SU-DHL-6 (cell line): ENCODE results near the gene COL6A3.

ENCODE experiments used
- H2AFZ ChIP-seq: fragments of 200-600 bp; sonication (generic); 2 replicates; pipeline ENCODE4 v1.6.1; 2014; ENCODE audit warnings: low read depth, mild to moderate bottlenecking, moderate library complexity, mixed read lengths, antibody characterized with exemption, low read length; ENCODE audit not compliant: severe bottlenecking
- H3F3A ChIP-seq: fragments of 200-600 bp; shearing (Covaris generic); 2 replicates; pipeline ENCODE4 v1.6.0; 2016; ENCODE audit warnings: antibody characterized with exemption, mild to moderate bottlenecking; ENCODE audit not compliant: insufficient read depth
- H3K27ac ChIP-seq: fragments of 200-600 bp; sonication (generic); 2 replicates; pipeline ENCODE4 v1.5.1; 2016; ENCODE audit warnings: low read depth, mild to moderate bottlenecking, low read length, moderate library complexity, mixed read lengths
- H3K27me3 ChIP-seq: fragments of 200-600 bp; sonication (generic), shearing (Covaris generic); 2 replicates; pipeline ENCODE4 v1.6.0; 2014; ENCODE audit warnings: mild to moderate bottlenecking, low read length
- H3K36me3 ChIP-seq: fragments of 200-600 bp; sonication (generic); 2 replicates; pipeline ENCODE4 v1.6.1; 2014; ENCODE audit warnings: mild to moderate bottlenecking, low read length, mixed read lengths
- H3K4me2 ChIP-seq: fragments of 300-600, 200-600 bp; shearing (Covaris generic), sonication (generic); 2 replicates; pipeline ENCODE4 v1.6.0; 2014; ENCODE audit warnings: low read length, low read depth, mild to moderate bottlenecking; ENCODE audit not compliant: poor library complexity, severe bottlenecking
- H3K4me3 ChIP-seq: fragments of 200-600 bp; sonication (generic); 2 replicates; pipeline ENCODE4 v1.5.1; 2014; ENCODE audit warnings: antibody characterized with exemption, low read length, mild to moderate bottlenecking, mixed read lengths; ENCODE audit not compliant: insufficient read depth, poor library complexity, severe bottlenecking
- H3K79me2 ChIP-seq: fragments of 200-600 bp; sonication (generic); 2 replicates; pipeline ENCODE4 v1.6.1; 2014; ENCODE audit warnings: mild to moderate bottlenecking, low read length, moderate library complexity; ENCODE audit not compliant: insufficient read depth
- H3K9ac ChIP-seq: fragments of 200-600 bp; sonication (generic); 2 replicates; pipeline ENCODE4 v1.7.0; 2014; ENCODE audit warnings: mild to moderate bottlenecking, low read length
- H3K9me2 ChIP-seq: fragments of 200-600 bp; sonication (generic); replicated peaks from 2 replicates; pipeline ENCODE4 v1.6.1; 2014; ENCODE audit warnings: low read length; ENCODE audit not compliant: insufficient read depth
- H3K9me3 ChIP-seq: fragments of 200-600 bp; sonication (generic); 2 replicates; pipeline ENCODE4 v1.6.1; 2014; ENCODE audit warnings: low read length, mixed read lengths; ENCODE audit not compliant: insufficient read depth
- H4K20me1 ChIP-seq: fragments of 200-600 bp; sonication (generic); 2 replicates; pipeline ENCODE4 v1.6.1; 2014; ENCODE audit warnings: low read depth, mild to moderate bottlenecking, antibody characterized with exemption, low read length, moderate library complexity, mixed read lengths
- CTCF ChIP-seq: fragments of 200-600 bp; sonication (generic); IDR thresholded peaks from one replicate; pipeline ENCODE4 v1.5.1; 2017; ENCODE audit warnings: antibody characterized with exemption, mild to moderate bottlenecking, low read length, moderate library complexity; ENCODE audit not compliant: insufficient read depth, poor library complexity, severe bottlenecking
- EZH2phosphoT487 ChIP-seq: fragments of 200-600 bp; sonication (generic), shearing (Covaris generic); conservative IDR thresholded peaks from 2 replicates; pipeline ENCODE4 v1.6.1; 2018; ENCODE audit warnings: mild to moderate bottlenecking, antibody characterized with exemption, low read length, moderate library complexity, mixed read lengths

The COL6A3 gene

GRCh38 chr2:237378650-237379049 is 35.3 kb downstream of the COL6A3 start:
- Histone ChIP-seq H4K20me1 (no peaks in the 10 kb centered on the region), H3K79me2 (no peaks in the 10 kb centered on the region), H3K9me2 (no peaks in the 10 kb centered on the region), H3K9me3 (no peaks in the 10 kb centered on the region), H3K4me2 (no peak overlapping the region), H3F3A (no peaks in the 10 kb centered on the region), H3K27ac (no peak overlapping the region), H3K36me3 (no peaks in the 10 kb centered on the region), H3K4me3 (no peak overlapping the region), H3K9ac (no peak overlapping the region), H3K27me3 (no peaks in the 10 kb centered on the region), H2AFZ (no peak overlapping the region)
- TF ChIP-seq EZH2phosphoT487 (no peak), CTCF (no peak)

- H4K20me1 ChIP-seq, result no peaks in the 10 kb centered on the region
- H3K9me3 ChIP-seq, result no peaks in the 10 kb centered on the region
- no peaks in the 10 kb centered on the region for H3K27me3 ChIP-seq
- H3K36me3 ChIP-seq, result no peaks in the 10 kb centered on the region
- H2AFZ ChIP-seq, result no peak overlapping the region
- no peak for TF ChIP-seq EZH2phosphoT487
- H3F3A ChIP-seq, result no peaks in the 10 kb centered on the region
- no peaks in the 10 kb centered on the region for H3K79me2 ChIP-seq
- no peak overlapping the region for H3K4me3 ChIP-seq
- no peak overlapping the region for H3K4me2 ChIP-seq
- H3K9me2 ChIP-seq, result no peaks in the 10 kb centered on the region
- H3K9ac ChIP-seq, result no peak overlapping the region
- no peak overlapping the region for H3K27ac ChIP-seq
Observed at GRCh38 chr2:237374284-237375060, 39.5 kb downstream of the COL6A3 start.

- H3K79me2 ChIP-seq, result no peaks in the 10 kb centered on the region
- H3F3A ChIP-seq, result no peaks in the 10 kb centered on the region
- H3K4me3 ChIP-seq, result no peak overlapping the region
- H3K9ac ChIP-seq, result no peak overlapping the region
- no peaks in the 10 kb centered on the region for H3K27me3 ChIP-seq
- no peak for TF ChIP-seq CTCF
- no peak for TF ChIP-seq EZH2phosphoT487
- no peak overlapping the region for H3K27ac ChIP-seq
- H3K9me2 ChIP-seq, result no peaks in the 10 kb centered on the region
- no peaks in the 10 kb centered on the region for H3K9me3 ChIP-seq
- H3K36me3 ChIP-seq, result no peaks in the 10 kb centered on the region
- H3K4me2 ChIP-seq, result no peak overlapping the region
- no peak overlapping the region for H2AFZ ChIP-seq
- no peaks in the 10 kb centered on the region for H4K20me1 ChIP-seq
Observed at GRCh38 chr2:237371856-237372255, 42.1 kb downstream of the COL6A3 start.

- no peaks in the 10 kb centered on the region for H3K9me3 ChIP-seq
- no peak overlapping the region for H3K9ac ChIP-seq
- no peaks in the 10 kb centered on the region for H3K9me2 ChIP-seq
- no peaks in the 10 kb centered on the region for H4K20me1 ChIP-seq
- no peak for TF ChIP-seq EZH2phosphoT487
- TF ChIP-seq CTCF, result no peak
- H3K27ac ChIP-seq, result no peak overlapping the region
- no peak overlapping the region for H3K4me2 ChIP-seq
- no peaks in the 10 kb centered on the region for H3K36me3 ChIP-seq
- no peak overlapping the region for H2AFZ ChIP-seq
- no peaks in the 10 kb centered on the region for H3F3A ChIP-seq
- no peak overlapping the region for H3K4me3 ChIP-seq
- H3K79me2 ChIP-seq, result no peaks in the 10 kb centered on the region
- H3K27me3 ChIP-seq, result no peaks in the 10 kb centered on the region
Observed at GRCh38 chr2:237365671-237366070, 48.3 kb downstream of the COL6A3 start.
